Tongue (tissue), 2 donors: ENCODE data around the gene ZNF134. TPM values are rescaled to one million over a fixed set of nuclear protein-coding genes. Genes with fewer than 3 reads are reported as not detected.

Source experiments
- DNase-seq: peaks from one replicate; pipeline ENCODE4 v3.0.0-alpha.2; 2015
- total RNA-seq: library from RNA; depleted of rRNA; stranded (reverse); fragments of >200 nt; gene quantifications from one replicate; pipeline ENCODE4 v1.2.3, GENCODE V29; 2014

ZNF134 gene
- 23.3 TPM for total RNA-seq

- peak; percentile 97 for DNase-seq
Measured at GRCh38 chr19:57613941-57614743, at the start of gene ZNF134. Gene ZNF134 (plus strand): TSS chr19:57614242. CDS start chr19:57619469, 5,227 bp downstream.

- DNase-seq: no peak
Measured at GRCh38 chr19:57566396-57567265, 47.4 kb upstream of the ZNF134 start.

GRCh38 chr19:57570707-57571106, 43.3 kb upstream of the ZNF134 start:
- no peak for DNase-seq

GRCh38 chr19:57572415-57572947, 41.6 kb upstream of the ZNF134 start:
- no peak for DNase-seq

- no peak for DNase-seq
Measured at GRCh38 chr19:57576661-57577060, 37.4 kb upstream of the ZNF134 start.

GRCh38 chr19:57578487-57579205, 35.4 kb upstream of the ZNF134 start, which contains the start of gene ZNF416:
Gene ZNF416 (minus strand): TSS chr19:57578911. CDS start chr19:57578704, 207 bp downstream.
- DNase-seq: peak; percentile 99

- DNase-seq: no peak
Measured at GRCh38 chr19:57583104-57583520, 30.9 kb upstream of the ZNF134 start.

- DNase-seq: peak; percentile 98
Measured at GRCh38 chr19:57583521-57584416, 30.3 kb upstream of the ZNF134 start, which contains the start of gene ZIK1. Gene ZIK1 (plus strand): TSS chr19:57584145. CDS start chr19:57584357, 212 bp downstream.

- no peak for DNase-seq
Measured at GRCh38 chr19:57587529-57587928, 26.5 kb upstream of the ZNF134 start.

GRCh38 chr19:57599377-57599760, 14.7 kb upstream of the ZNF134 start:
- no peak for DNase-seq

GRCh38 chr19:57599761-57600383, 14.2 kb upstream of the ZNF134 start, which contains the start of gene ZNF530:
Gene ZNF530 (plus strand): TSS chr19:57599885. CDS start chr19:57604346, 4,461 bp downstream.
- peak; percentile 97 for DNase-seq

GRCh38 chr19:57606931-57607330, 7.1 kb upstream of the ZNF134 start:
- no peak for DNase-seq

- no peak for DNase-seq
Measured at GRCh38 chr19:57611113-57611512, 2.9 kb upstream of the ZNF134 start.

- no peak for DNase-seq
Measured at GRCh38 chr19:57615346-57615745, 1.3 kb downstream of the ZNF134 start.

- no peak for DNase-seq
Measured at GRCh38 chr19:57620673-57621348, 6.8 kb downstream of the ZNF134 start.

GRCh38 chr19:57623091-57623490, 9.0 kb downstream of the ZNF134 start:
- DNase-seq: no peak

- DNase-seq: peak; percentile 98
Measured at GRCh38 chr19:57632987-57633831, 19.2 kb downstream of the ZNF134 start, which contains the start of gene ZNF211. Gene ZNF211 (plus strand): TSS chr19:57633168. CDS start chr19:57633347, 179 bp downstream.

- DNase-seq: no peak
Measured at GRCh38 chr19:57633832-57634131, 19.7 kb downstream of the ZNF134 start.

GRCh38 chr19:57637379-57637778, 23.3 kb downstream of the ZNF134 start:
- DNase-seq: no peak
